Activated CD4-positive, CD25-positive, alpha-beta regulatory T cell treated with anti-CD3 and anti-CD28 coated beads, Interleukin-2, amount 50 U/mL, for 24 hours (primary cell): ENCODE results near the gene CTTN.
"Not testable (repeated sequence)": the region's sequence is repeated elsewhere in the genome, so short reads cannot be mapped to it uniquely, and the experiment has no call there.

Experiments used
- ATAC-seq, 2 donors: fragments of 150-1000 bp; cut with Tn5 transposase; one replicate each; pipeline ENCODE4 v1.10.0; 2021; ENCODE audit warnings: mild to moderate bottlenecking in 1 of 2, moderate library complexity in 1 of 2

Gene CTTN

DNA sequence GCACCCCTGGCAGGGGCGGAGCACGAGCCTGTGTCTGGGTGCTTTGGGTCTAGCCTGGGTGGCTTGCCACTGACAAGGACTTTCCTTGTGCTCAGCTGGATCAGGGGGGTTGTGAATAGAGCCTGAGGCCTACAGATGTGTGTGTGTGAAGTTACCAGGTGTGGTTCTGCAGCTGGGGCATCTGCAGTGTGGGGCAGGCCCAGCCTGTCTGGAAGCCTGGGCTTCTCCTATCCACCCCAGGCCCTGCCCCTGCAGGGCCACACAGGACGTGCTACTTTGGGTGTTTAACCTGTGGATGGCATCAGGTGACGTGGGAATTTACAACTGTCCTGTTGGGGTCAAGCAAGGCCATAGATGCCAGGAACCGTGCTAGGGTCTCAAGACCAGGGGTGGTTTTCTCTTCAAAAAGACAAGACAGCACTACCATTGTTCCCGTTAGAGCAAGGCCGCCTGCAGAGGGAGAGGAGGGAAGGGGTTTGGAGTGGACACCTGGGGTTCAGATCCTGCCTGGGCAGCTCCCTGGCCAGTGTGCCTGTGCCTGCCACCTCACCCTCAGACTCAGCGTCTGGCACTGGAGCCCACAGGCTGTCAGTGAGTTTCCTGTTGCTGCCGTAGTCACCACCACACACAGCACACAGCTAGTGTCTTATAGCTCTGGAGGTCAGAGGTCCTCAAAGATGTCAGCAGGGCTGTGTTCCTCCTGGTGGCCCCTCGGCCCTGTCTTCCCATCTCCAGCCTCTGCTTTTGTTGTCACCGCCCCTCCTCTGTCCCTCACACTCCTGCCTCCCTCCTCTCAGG is 31.6 kb downstream of the CTTN start:
- no peak for ATAC-seq

DNA sequence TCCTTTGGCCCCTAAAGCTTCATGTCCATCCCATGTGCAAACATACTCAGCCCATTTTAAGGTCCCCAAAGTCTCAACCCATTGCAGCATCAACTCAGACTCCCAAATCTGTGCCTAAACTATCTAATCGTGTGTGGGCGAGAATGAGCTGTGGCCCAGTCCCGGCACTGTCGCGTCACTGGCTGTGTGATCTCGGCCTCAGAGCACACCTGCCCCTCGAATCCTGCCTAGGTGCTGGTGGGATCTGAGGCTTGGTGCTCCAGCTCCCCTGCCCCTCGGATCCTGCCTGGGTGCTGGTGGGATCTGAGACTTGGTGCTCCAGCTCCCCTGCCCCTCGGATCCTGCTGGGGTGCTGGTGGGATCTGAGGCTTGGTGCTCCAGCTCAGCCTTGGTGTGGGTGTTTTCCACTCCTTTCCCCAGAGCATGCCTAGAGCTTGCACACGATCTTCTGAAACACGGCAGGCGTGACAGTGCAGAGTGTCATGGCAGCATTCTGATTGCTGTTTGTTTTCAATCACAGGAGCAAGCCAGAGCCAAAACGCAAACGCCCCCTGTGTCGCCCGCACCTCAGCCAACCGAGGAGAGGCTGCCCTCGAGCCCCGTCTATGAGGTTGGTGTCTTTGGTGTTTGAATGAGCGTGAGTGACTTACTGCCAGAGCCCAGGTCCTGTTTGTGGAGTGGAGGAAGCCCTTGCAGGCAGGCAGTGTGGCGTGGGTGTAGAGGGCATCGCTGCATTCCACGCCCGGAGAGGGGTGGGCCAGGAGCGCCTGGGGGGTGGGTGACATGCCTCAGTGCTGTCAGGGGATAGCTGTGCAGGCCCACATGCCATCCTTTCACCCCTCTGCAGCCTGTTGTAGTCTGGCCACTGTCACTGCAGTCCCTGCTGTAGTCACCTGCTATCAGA is 32.6 kb downstream of the CTTN start:
- ATAC-seq, result no peak

DNA sequence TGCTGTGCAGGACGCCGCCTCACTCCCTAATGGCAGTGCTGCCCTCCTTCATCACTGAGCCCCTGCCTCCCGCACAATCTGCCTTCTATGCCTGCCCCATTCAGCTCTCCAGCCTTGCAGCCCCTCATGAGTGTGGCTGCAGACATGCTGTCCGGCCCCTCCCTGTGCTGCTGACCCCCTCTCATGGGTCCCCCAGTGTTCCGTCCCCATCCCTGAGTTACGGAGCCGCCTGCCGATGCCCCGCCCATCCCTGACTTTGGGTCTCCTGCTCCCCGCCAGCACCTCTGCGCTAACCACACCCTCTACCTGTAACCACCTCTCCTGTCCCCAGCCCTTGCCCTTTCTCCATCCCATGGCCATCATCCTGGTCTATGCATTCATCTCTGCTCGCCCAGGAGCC is 33.3 kb downstream of the CTTN start:
- no peak for ATAC-seq

DNA sequence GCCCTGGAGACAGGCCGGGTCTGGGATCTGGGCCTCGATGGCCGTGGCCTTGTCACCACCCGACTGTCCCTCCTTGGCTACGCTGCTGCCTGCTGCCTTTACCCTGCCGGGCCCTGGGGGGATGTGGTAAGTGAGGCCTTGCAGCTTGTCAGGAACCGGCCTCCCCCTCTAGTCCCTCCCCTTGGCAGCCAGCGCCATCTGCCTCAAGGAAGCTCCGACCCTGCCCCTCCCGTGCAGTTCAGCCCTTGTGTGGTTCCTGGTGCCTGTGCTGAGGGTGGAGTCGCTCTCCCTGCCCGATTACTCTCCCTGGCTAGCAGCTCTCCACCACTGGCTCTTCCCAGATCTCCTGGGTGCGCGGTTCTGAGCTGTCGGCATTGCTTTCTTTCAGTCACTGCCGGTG is 33.7 kb downstream of the CTTN start:
- no peak for ATAC-seq

DNA sequence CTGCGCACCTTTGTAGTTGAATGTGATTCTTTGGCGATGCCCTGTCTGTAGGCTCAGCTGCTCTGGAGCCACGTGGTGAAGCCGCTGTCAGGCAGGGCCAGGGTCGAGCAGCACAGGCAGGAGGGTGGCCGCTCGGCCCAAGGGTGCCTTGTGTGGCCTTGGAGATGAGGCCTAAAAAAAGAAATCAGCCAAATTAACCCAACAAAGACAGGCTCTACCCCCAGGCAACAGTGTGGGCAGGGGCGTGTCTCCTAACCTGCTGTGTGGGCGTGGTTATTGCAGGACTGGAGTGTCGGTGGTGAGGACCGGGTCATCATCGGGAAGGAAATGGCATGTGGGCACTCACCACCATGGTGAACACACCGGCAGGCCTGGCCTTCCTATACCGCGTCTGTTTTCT is 34.3 kb downstream of the CTTN start:
- ATAC-seq, result no peak

DNA sequence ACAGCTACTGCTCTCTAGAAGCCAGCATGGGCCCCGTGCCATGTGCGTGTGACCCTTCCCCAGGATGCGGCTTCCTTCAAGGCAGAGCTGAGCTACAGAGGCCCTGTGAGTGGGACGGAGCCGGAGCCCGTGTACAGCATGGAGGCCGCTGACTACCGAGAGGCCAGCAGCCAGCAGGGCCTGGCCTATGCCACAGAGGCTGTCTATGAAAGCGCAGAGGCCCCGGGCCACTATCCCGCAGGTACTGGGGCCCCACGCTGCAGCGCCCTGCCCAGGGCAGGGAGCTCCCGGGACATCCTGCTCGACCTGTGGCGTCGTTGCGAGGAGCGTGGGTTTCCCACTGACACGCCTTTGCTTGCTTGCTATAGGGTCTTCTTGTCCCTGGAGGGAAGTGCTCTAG is 34.7 kb downstream of the CTTN start:
- ATAC-seq, result no peak

DNA sequence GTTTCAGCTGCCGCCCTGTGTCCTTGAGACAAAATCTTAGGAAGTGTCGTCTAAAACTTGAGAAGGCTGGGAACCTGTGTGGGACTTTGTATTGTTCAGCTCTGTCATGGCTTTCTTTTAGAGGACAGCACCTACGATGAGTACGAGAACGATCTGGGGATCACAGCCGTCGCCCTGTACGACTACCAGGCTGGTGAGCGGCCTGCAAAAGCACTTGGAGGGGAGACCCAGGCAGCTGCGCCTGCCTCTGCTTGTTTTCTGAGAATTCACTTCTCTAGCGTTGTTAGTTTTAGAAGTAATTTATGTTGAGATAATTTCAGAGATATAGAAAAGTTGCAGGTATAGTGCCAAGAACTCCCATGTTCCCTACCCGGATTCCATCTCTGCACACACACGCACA is 35.2 kb downstream of the CTTN start:
- ATAC-seq, result no peak

DNA sequence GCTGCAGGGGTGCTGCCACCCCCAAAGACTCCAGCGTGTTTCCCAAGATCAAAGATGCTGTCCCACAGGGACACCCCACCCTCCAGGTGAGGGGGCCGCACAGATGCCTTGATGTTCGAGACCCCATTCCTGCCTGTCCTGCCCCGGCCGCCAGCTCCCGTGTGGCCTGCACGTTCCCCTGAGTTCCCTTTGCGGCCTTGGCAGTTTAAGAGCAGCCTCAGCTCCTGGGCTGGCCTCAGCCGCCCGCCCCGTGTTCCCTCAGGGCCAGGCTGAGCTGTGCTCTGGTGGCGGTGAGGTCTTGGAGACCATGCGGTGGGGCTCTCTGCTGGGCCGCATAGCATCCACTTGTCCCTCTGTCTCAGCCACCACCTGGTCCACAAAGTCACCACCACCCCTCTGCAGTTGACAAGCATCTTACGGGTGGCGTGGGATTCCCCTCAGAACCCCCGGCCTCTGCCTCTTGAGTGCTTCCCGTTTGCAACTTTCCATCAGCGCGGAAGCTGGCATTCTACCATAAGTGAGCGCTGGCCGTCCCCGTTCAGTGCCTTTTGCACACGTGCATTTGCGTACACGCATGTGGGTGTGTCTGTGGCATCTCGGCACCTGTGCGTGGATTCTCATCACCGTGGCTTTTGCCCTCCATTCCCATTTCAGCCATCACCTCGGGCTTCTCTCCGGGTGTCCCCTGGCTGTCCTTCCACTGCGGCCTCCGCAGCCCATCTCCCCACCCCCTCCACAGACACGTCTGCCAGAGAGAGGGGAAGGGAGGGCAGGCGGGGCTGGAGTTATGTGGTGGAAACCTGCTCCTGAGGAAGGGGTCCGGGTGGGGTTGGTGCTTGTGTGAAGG is 35.9 kb downstream of the CTTN start:
- ATAC-seq, result no peak

DNA sequence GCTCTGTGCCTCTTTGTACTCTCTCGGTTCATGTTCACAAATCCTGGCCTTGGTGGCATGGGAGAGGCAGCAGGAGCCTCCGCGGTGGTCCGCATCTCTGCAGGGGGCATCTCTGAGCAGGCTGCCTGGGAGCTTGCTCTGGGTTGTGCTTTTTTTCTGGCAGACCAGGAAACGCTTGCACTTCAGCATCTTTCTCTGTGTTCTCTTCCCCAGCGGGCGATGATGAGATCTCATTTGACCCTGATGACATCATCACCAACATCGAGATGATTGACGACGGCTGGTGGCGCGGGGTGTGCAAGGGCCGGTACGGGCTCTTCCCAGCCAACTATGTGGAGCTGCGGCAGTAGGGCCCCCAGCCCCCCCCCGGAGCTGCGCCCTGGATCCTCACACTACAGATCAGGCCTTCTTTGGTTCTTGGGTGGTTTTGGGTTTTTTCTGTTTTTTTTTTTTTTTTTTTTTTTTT is 36.5 kb downstream of the CTTN start:
- ATAC-seq, result no peak

DNA sequence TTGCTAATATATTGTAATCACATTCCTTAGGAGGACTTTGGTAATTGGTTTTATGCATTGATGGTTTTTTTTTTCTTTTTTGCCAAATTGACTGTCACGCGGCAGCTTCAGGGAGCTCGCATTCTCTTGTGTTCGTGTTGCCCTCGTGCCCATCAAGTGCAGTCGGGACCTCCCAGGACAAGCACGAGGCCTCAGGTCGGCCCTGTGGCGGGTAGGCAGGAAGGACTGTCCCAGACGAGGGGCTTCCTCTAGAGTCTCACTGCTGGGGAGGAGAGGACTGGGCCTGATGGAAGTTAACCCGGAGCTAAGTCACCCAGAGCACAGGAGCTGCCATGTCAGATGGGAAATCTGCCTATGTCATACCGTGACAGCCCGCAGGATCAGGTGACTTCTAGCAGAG is 37.0 kb downstream of the CTTN start:
- no peak for ATAC-seq

DNA sequence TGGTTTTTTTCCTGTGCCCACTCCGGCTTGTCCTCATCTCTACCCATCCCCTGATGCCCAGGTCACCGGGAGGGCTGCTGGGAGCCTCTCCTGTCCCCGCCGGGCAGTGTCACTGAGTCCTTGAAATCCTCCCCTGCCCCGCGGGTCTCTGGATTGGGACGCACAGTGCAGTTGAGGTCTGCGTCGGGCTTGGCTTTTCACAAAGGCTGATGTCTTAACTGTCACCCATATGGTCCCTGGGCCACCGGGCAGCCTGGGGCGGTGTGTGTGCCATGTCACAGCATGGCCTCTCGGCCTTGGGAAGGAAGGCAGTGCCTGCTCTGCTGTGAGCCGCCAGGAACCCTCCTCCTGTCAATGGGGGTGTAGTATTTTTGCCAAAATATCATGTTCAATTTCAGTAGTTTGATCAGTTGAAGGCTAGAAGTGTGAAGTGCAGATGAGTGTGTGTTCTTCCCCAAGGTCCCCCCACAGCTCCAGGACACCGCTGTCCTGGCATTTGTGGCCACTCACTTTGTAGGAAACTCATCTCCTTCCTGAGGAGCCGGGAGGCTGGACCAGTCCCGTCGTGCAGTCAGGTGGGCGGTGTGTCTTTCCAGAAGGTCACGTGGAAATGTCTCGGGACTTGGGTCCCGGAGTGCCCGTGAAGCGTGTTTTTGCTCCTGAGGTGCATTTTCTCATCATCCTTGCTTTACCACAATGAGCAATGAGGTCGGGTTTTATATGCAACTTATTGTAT is 37.6 kb downstream of the CTTN start:
- ATAC-seq, result no peak

DNA sequence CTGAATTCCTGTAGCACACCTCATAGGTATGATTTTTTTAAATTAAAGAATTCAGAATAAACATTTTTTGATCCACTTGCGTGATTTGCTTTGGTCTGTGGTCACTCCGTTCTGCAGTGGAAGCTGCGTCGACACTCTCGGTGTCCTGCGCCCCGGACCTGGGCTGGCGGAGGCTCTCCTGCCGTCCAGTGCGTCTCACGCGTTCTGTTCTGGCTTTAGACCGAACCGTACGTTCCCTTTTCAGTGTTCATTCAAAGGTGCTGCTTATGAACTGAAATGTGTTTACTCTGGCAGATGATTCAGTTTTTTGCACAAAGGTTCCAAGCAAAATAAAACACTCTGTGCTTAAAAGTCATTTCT is 38.2 kb downstream of the CTTN start:
- no peak for ATAC-seq

DNA sequence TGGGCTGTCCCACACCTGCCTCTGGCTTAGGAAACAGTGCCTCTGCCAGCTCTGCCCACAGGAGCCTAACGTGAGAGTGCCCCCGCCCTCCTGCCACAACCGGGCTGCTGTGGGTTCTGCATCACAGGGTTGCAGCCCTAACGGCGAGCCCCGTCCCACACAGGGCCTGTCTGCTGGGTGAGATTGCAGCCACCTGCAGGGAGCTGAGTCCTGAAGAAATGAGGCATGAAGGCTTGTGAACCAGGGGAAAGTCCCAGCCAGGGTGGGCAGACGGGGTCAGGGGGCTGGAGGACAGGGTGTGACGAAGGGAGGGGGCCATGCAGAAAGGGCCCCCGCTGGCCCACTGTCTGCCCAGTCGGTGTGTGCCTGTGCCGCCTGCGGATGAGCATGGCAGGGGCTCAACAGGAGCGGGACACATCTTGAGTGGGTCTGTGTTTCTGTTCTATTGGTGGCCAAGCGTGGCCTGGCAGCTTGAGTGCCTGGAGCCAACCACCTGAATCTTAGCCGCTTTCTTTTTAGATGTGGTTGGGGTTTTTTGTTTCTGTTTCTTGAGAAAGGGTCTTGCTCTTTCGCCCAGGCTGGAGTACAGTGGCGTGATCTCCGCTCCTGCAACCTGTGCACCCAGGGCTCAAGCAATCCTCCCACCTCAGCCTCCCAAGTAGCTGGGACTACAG is 38.9 kb downstream of the CTTN start:
- ATAC-seq, result no peak

DNA sequence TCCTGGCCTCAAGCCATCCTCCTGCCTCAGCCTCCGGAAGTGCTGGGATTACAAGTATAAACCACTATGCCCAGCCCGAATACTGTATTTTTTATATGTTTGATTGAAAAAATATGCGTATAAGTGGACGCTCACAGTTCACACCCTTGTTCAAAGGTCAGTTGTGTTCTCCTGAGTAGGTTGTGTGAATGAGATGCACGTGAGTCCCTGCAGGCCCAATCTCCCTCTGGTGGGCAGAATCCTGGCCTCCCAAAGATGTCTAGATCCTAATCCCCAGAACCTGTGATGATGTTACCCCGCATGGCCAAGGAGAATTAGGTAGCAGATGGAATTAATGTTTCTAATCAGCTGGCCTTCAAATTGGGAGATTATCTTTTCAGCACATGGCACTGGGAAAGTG is 41.9 kb downstream of the CTTN start:
- ATAC-seq, result no peak

DNA sequence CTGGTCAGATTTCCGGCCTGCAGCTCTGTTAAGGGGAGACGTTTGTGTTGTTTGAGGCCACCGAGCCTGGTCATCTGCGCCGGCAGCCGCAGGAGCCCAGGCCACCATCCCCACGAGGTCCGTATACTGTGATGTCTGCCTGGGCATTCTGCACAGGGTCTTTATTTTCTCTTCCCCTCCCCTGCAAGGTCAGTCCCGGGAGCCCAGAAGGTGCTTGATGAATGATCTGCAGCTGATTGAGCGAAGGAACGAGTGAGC is 45.4 kb downstream of the CTTN start:
- no peak for ATAC-seq

DNA sequence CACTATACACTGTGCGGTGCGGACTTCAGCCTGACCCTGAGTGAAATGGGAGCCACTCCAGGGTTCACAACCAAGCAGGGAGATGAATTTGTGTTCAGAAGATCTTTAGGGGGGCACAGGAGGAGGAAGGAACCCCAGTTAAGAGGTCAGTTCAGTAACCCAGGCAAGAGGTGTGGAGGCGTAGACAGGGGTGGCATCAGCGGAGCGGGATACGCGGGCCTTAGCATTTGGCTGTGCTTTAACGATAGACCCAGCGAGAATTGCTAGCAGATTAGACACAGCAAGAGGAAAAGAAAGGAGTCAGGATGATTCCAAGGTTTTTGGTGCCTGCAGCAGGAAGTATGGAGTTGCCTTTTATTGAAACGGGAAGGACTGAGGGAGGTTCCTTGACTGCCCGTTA is 46.8 kb downstream of the CTTN start:
- no peak for ATAC-seq

DNA sequence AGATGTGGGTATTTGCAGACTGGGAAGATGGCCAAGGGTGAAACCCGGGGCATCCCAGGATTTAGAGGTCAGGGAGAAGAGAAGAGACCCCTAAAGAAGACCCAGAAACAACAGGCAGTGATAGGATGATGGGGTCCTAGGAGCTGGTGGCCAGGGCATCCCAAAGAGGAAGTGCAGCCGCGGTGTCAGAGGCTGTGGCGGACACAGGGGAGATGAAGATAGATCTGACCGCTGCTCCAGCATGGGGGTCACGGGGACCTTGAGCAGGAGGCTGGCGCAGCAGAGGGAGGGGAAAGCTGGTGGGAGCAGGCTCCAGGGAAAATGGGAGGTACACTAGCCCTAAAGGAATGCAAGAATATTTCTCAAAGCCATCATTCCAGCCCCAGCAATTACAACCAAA is 47.3 kb downstream of the CTTN start:
- no peak for ATAC-seq

DNA sequence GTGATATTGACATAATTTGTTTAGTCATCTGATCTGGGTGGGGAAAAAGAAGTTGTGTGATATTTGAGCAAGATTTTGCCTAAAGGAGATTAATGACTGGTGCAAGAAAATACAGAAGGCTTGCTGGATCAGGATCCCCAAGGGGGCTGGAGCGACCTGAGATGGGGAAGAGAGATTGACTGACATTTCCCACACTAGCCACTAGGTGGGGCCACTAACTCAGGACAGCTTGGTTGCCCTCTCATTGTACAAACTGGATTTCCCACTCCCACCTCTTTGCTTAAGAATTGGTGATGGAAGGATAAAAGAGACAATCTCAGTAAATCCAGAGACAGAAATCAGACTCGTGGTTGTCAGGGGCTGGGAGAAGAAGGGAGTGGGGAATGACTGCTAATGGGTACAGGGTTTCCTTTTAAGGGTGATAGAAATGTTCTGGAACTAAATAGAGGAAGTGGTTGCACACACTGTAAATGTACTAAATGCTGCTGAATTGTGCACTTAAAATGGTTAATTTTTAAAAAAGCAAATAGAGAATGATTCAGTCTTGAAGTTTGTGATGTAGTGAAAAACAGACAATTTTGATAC is 50.7 kb downstream of the CTTN start:
- ATAC-seq, result no peak

DNA sequence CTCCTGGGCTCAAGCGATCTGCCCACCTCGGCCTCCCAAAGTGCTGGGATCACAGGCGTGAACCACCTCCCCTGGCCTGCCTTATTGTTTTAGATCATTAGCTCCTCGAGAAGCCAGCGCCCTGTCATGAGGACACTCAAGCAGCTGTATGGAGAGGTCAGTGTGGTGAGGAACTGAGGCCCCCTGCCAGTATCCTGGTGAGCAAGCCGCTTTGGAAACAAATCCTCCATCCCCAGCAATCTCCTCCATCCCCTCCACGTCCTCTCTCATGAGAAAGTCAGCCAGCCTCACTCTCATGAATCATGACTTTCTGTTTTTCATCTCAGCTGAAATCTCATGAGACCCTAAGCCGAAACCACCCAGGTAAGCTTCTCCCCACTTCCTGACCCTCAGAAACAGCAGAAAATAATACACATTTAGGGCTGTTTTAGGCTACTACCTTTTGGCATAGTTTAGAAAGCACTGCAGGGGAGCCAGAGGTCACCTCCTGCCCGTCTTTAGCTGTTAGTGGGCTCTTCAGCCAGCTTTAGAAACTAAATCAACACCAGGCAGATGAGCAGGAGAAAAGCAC is 56.0 kb downstream of the CTTN start:
- ATAC-seq, result no peak

DNA sequence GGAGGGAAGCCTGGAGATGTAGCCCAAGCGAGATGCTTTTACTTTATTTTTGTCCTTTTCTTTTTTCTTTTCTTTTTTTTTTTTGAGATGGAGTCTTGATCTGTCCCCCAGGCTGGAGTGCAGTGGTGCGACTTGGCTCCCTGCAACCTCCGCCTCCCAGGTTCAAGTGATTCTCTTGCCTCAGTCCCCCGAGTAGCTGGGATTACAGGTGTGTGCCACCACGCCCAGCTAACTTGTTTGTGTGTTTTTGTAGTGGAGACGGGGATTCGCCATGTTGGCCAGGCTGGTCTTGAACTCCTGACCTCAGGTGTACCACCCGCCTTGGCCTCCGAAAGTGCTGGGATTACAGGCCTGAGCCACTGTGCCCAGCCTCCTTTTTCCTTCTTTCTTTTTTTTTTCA is 56.5 kb downstream of the CTTN start:
- ATAC-seq, result not testable (repeated sequence)

DNA sequence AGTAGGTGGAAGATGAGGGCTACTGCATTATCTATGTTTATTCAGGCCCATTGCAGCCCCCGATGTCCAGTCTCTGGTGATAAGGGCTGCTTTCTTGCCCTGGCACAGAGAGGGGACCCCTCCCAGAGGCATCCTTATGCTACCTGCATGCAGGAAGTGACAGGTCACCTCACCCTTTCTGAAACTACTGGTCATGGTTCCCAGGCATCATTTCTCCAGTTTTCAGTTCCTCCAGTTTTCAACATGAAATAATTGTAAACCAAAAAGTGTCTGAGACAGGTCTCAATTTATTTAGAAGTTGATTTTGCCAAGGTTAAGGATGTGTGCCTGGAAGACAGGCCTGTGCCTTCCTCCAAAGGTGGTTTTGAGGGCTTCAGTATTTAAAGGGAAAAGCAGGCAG is 57.0 kb downstream of the CTTN start:
- no peak for ATAC-seq
